Esophagus muscularis mucosa (tissue), 4 donors: Measurements from ENCODE around the gene NUBP2. TPM values are rescaled to one million over a fixed set of nuclear protein-coding genes. Genes with fewer than 3 reads are reported as not detected.
"Not testable (repeated sequence)": the region's sequence is repeated elsewhere in the genome, so short reads cannot be mapped to it uniquely, and the experiment has no call there.

ENCODE experiments used
- DNase-seq: peaks from one replicate; pipeline ENCODE4 v3.0.0-alpha.2; 2017; ENCODE audit errors: extremely low spot score
- H3K27ac ChIP-seq, 4 donors: fragments of 200-600 bp; sonication (generic); replicated peaks in 1 of 4; 1 replicate in 3 of 4; 2 replicates in 1 of 4; pipeline ENCODE4 v1.5.1; 2016 to 2019; ENCODE audit warnings: mild to moderate bottlenecking in 1 of 4
- H3K27me3 ChIP-seq, 4 donors: fragments of 200-600 bp; sonication (generic); one replicate each; pipeline versions ENCODE4 v1.5.1 to v1.6.0; 2016 to 2019
- H3K36me3 ChIP-seq, 4 donors: fragments of 200-600 bp; sonication (generic); one replicate each; pipeline ENCODE4 v1.5.1; 2016 to 2019
- H3K4me1 ChIP-seq, 4 donors: fragments of 200-600 bp; sonication (generic); one replicate each; pipeline ENCODE4 v1.5.1; 2016 to 2019
- H3K4me3 ChIP-seq, 4 donors: fragments of 200-600 bp; sonication (generic); 1 replicate in 2 of 4; 2 replicates in 2 of 4; pipeline ENCODE4 v1.5.1; 2016 to 2019; ENCODE audit warnings: mild to moderate bottlenecking in 4 of 4, moderate library complexity in 1 of 4
- H3K9me3 ChIP-seq, 4 donors: fragments of 200-600 bp; sonication (generic); 1 replicate in 3 of 4; 2 replicates in 1 of 4; pipeline ENCODE4 v1.5.1; 2016 to 2019
- CTCF ChIP-seq, 3 experiments: fragments of 200-600 bp in 2 of 3; fragments of 450-650 bp in 1 of 3; sonication (generic) in 2 of 3; IDR thresholded peaks; one replicate each; pipeline ENCODE4 v1.5.1; 2017 to 2019; ENCODE audit warnings: antibody characterized with exemption in 3 of 3, mild to moderate bottlenecking in 2 of 3, moderate library complexity in 1 of 3
- EP300 ChIP-seq: sonication (generic); formaldehyde crosslinking; IDR thresholded peaks from one replicate; pipeline ENCODE4 v1.6.1; 2017; ENCODE audit warnings: antibody characterized with exemption
- POLR2A ChIP-seq: fragments of 450-650 bp; IDR thresholded peaks from one replicate; pipeline ENCODE4 v1.6.1; 2017; ENCODE audit warnings: antibody characterized with exemption, moderate library complexity, mild to moderate bottlenecking, low read depth
- POLR2AphosphoS5 ChIP-seq, 2 donors: sonication (generic); formaldehyde crosslinking; IDR thresholded peaks; one replicate each; pipeline ENCODE4 v1.6.1; 2017; ENCODE audit warnings: antibody characterized with exemption in 2 of 2
- WGBS: methylation state at CpG from one replicate; pipeline ENCODE4 v1.1.5; 2018; 5-methylcytosine and 5-hydroxymethylcytosine counted together
- intact Hi-C: fragments of 100-400 bp; cut with DNase I; formaldehyde crosslinking; loops from one replicate; pipeline ENCODE4 v1.15.1; 2023
- total RNA-seq, 4 donors: library from RNA; depleted of rRNA; stranded (reverse); fragments of >200 nt; gene quantifications; one replicate each; pipeline versions ENCODE4 v1.1.0 to v1.2.1, GENCODE V29; 2016

NUBP2 gene
- total RNA-seq, 4 donors from 2014 or later: 82.7 to 93.8 (median 87.6) TPM

DNA sequence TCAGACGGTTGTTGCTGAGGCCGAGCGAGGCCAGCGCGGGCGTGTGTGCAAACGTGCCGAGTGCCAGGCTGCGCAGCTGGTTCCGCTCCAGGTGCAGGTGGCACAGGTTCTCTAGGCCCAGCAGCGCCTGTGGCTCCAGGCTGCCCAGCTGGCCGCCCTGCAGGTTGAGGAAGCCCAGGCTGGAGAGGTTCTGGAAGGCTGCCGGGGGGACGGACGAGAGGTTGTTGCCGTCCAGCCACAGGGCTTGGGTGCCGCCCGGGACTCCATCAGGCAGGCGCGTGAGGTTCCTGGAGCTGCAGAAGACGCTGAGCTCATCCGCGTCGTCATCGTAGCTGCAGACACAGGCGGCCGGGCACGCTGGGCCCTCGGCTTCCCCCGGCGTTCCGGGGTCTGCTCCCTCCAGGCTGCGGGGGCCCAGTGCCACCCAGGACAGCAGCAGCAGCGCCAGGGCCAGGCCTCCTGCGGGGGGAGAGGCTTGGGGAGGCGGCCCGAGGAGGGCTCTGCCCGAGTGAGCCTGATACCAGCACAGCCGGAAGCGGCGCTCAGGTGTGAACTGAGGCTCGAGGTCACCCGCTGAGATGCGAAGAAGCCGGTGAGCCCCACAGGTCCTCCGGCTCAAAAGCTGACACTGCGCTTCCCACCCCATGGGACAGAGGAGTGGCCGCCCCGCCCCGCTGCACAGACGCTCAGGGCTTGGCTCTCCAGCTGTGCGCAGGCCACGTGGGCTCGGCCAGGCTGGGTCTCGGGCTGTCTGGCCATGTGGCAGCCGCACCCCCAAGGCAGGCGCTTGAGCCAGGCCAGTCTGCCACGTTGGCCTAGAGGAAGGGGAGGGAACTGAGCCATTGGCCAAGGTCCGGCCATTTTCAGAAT lies 9.4 kb downstream of the NUBP2 start:
- DNase-seq: no peak
- intact Hi-C loops: no loop called here
- Histone ChIP-seq H3K36me3 (peaks cover 15 to 54% (median 50%) of the 10 kb centered on the region in 4 donors), H3K27ac (no peak overlapping the region), H3K4me1 (peaks cover 0 to 4% (median under 1%) of the 10 kb centered on the region in 4 donors), H3K4me3 (no peak overlapping the region), H3K27me3 (no peaks in the 10 kb centered on the region), H3K9me3 (no peaks in the 10 kb centered on the region)
- WGBS: 69% methylated on average over 18 of the region's 59 CpGs
- TF ChIP-seq POLR2A: no peak
- TF ChIP-seq EP300: no peak
- TF ChIP-seq CTCF (IDR thresholded peaks at IDR 0.05): no peak
- no peak for TF ChIP-seq POLR2AphosphoS5 (IDR thresholded peaks at IDR 0.05)

GRCh38 chr16:1792836-1793577 lies 10.2 kb downstream of the NUBP2 start:
- H3K36me3 ChIP-seq: peaks cover 10 to 45% (median 42%) of the 10 kb centered on the region in 4 donors
- H3K27ac ChIP-seq: no peak overlapping the region
- H3K4me1 ChIP-seq: peaks cover 0 to 4% (median 0%) of the 10 kb centered on the region in 4 donors
- intact Hi-C loops: no loop called here
- WGBS: 83% methylated on average over 2 of the region's 33 CpGs
- TF ChIP-seq POLR2AphosphoS5 (IDR thresholded peaks at IDR 0.05): no peak
- TF ChIP-seq EP300: no peak
- H3K9me3 ChIP-seq: no peaks in the 10 kb centered on the region
- no peaks in the 10 kb centered on the region for H3K27me3 ChIP-seq
- H3K4me3 ChIP-seq: no peak overlapping the region
- no peak for DNase-seq

- WGBS: 81% methylated on average over 12 of the region's 28 CpGs
These were observed 10.9 kb downstream of the NUBP2 start, which contains the start of gene IGFALS for GRCh38 chr16:1793578-1794220. Gene IGFALS, minus strand, starts transcription at chr16:1793705. Its CDS starts 53 bp downstream, at chr16:1793652.

GRCh38 chr16:1794221-1794871 lies 11.6 kb downstream of the NUBP2 start:
- TF ChIP-seq POLR2A: no peak
- no peak for TF ChIP-seq CTCF (IDR thresholded peaks at IDR 0.05)
- TF ChIP-seq EP300: no peak
- no peak for TF ChIP-seq POLR2AphosphoS5 (IDR thresholded peaks at IDR 0.05)
- Histone ChIP-seq H3K27me3 (no peaks in the 10 kb centered on the region), H3K9me3 (no peaks in the 10 kb centered on the region), H3K4me3 (no peak overlapping the region), H3K27ac (no peak overlapping the region), H3K4me1 (no peaks in the 10 kb centered on the region), H3K36me3 (peaks cover 0 to 32% (median 28%) of the 10 kb centered on the region in 4 donors)
- 80% methylated on average over 7 of the region's 18 CpGs for WGBS
- intact Hi-C loops: no loop called here
- DNase-seq: no peak

More at GRCh38 chr16:1793578-1794220, 10.9 kb downstream of the NUBP2 start, which contains the start of gene IGFALS:
- H3K9me3 ChIP-seq: no peaks in the 10 kb centered on the region
- TF ChIP-seq POLR2A (no peak), POLR2AphosphoS5 (IDR thresholded peaks at IDR 0.05) (no peak)
- no peaks in the 10 kb centered on the region for H3K4me1 ChIP-seq
- no peaks in the 10 kb centered on the region for H3K27me3 ChIP-seq
- H3K27ac ChIP-seq: no peak within 1 kb of the TSS
- peaks cover 3 to 38% (median 35%) of the 10 kb centered on the region in 4 donors for H3K36me3 ChIP-seq
- intact Hi-C loops: no loop called here
- no peak for DNase-seq
- no peak within 1 kb of the TSS for H3K4me3 ChIP-seq

GRCh38 chr16:1794908-1795666 lies 12.3 kb downstream of the NUBP2 start:
- H3K27ac ChIP-seq: no peak overlapping the region
- H3K4me3 ChIP-seq: no peak overlapping the region
- H3K36me3 ChIP-seq: peaks cover 0 to 24% (median 21%) of the 10 kb centered on the region in 4 donors
- TF ChIP-seq POLR2AphosphoS5 (IDR thresholded peaks at IDR 0.05) (no peak), POLR2A (no peak), EP300 (no peak), CTCF (IDR thresholded peaks at IDR 0.05) (no peak)
- 87% methylated on average over 24 of the region's 32 CpGs for WGBS
- H3K9me3 ChIP-seq: no peaks in the 10 kb centered on the region
- no peaks in the 10 kb centered on the region for H3K27me3 ChIP-seq
- H3K4me1 ChIP-seq: no peaks in the 10 kb centered on the region
- DNase-seq: no peak
- intact Hi-C loops: no loop called here

DNA sequence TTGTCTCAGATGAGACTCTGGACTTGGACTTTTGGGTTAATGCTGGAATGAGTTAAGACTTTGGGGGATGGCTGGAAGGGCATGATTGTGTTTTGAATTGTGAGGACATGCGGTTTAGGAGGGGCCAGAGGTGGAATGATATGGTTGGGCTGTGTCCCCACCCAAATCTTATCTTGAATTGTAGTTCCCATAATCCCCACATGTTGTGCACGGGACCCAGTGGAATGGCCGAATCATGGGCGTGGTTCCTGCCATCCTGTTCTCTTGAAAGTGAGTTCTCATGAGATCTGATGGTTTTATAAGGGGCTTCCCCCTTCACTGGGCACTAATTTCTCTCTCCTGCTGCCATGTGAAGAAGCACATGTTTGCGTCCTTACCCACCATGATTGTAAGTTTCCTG lies 16.5 kb downstream of the NUBP2 start:
- H3K4me3 ChIP-seq, intact Hi-C loops, H3K36me3 ChIP-seq, DNase-seq, H3K9me3 ChIP-seq, H3K4me1 ChIP-seq, H3K27me3 ChIP-seq, H3K27ac ChIP-seq: not testable (repeated sequence)
- 73% methylated on average over 4 of the region's 5 CpGs for WGBS
